Measurements from ENCODE around the gene MYH7. TPM values are rescaled to one million over a fixed set of nuclear protein-coding genes. Genes with fewer than 3 reads are reported as not detected.

MYH7 gene
- total and polyA plus RNA-seq, 2 of the 4 experiments (the other 2 are of a cell fraction), result not detected

DNA sequence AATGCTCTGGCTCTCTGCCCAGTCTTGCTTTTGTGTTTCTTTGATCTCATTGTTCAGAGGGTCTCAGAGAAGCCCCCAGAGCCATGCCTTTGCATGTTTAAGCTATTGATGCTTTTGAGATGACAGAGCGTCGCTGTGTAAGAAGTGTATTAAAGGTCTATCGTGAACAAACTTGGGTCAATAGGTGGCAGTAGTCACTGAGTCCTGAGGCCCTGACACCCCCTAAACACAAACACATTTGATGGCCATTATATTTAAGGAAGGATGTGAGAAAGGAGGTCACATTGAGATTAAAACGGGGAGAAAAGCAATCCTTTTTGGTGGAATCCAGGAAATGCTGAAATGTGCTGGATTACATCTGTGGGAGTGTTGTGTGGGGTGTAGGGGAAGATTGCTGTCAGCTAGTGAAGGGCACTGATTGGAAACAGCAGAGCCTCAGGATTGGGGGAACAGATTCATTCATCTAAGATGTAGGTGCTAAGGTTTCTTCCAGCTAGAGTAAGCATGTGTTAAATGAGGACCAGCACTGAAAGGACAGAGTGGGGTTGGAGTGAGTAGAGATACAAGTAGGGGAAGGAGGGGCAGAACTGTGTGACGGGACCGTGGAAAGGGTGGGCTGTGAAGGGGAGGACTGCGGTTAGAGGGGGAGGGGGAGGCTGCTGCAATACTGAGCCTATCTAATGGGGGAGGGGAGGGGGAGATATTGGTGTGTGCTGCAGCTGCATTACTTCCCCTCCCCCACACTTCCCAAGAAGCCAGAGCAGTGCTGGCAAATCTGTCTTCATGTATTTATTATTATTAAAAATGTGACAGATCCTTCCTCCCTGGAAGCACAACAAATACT, 46.7 kb upstream of the MYH7 start:
- Histone ChIP-seq H4K8ac (ENCODE audit: low read depth in 2 of 2, low read length in 2 of 2) (no peak overlapping the region), H2BK15ac (ENCODE audit: low read depth, low read length) (no peak overlapping the region), H3K4me2 (ENCODE audit: low read depth, low read length) (no peak overlapping the region), H3K27ac (ENCODE audit: insufficient read depth, low read length) (no peak overlapping the region), H3K23ac (ENCODE audit: low read depth, low read length) (no peak overlapping the region), H3K27me3 (ENCODE audit: control insufficient read depth, insufficient read depth, low read length) (no peaks in the 10 kb centered on the region), H3K14ac (replicated peaks; ENCODE audit: low read depth, low read length) (no peak overlapping the region), H4K5ac (ENCODE audit: low read depth, low read length) (no peak overlapping the region), H3K9me1 (ENCODE audit: insufficient read depth, low read length) (no peaks in the 10 kb centered on the region), H4K91ac (ENCODE audit: insufficient read depth, low read depth, low read length) (no peak overlapping the region), H2AK5ac (ENCODE audit: low read depth, low read length) (no peak overlapping the region), H2BK20ac (ENCODE audit: low read depth, low read length) (no peak overlapping the region), H3K36me3 (ENCODE audit: control insufficient read depth, insufficient read depth, low read length) (peaks cover 13% of the 10 kb centered on the region), H3K4me1 (ENCODE audit: control insufficient read depth, insufficient read depth, low read length) (no peaks in the 10 kb centered on the region), H3K9ac (ENCODE audit: low read depth, low read length) (no peak overlapping the region), H3K79me1 (ENCODE audit: low read depth in 1 of 2, low read length in 2 of 2) (no peaks in the 10 kb centered on the region; a peak in 1 of 4 replicates), H2BK5ac (ENCODE audit: low read depth, low read length, poor library complexity, severe bottlenecking) (no peak overlapping the region), H3K4me3 (ENCODE audit: insufficient read depth, low read depth, low read length) (no peak overlapping the region), H2AFZ (replicated peaks; ENCODE audit: low read length, poor library complexity) (no peak overlapping the region), H4K20me1 (ENCODE audit: insufficient read depth, low read length) (peaks cover 4% of the 10 kb centered on the region; the same call in 1 of the 2 replicates), H3K56ac (ENCODE audit: extremely low read depth, insufficient read depth, low read length) (no peak overlapping the region), H3K18ac (ENCODE audit: low read depth, low read length) (no peak overlapping the region), H3K4ac (ENCODE audit: low read depth, low read length) (no peak overlapping the region), H3K9me3 (ENCODE audit: control insufficient read depth, insufficient read depth, low read length) (no peaks in the 10 kb centered on the region), H2BK120ac (ENCODE audit: low read depth, low read length) (no peak overlapping the region), H2AK9ac (replicated peaks; ENCODE audit: low read depth, low read length, poor library complexity) (no peak overlapping the region)
- in situ Hi-C loops (cut with MboI; ENCODE audit: low sequenced_read_pairs), result no loop called here
- ATAC-seq (ENCODE audit: low read depth) (no peak), DNase-seq (no peak)
- POLR2A ChIA-PET (ENCODE audit: unreplicated experiment), result no interaction called here
- dilution Hi-C loops (cut with HindIII; ENCODE audit: low sequenced_read_pairs, unreplicated experiment), result no loop called here
- BruUV-seq (replicated peaks), result no TSS peak
- CTCF ChIA-PET, result interaction anchor here (0.8 to 1.1 kb wide), 2 partner anchors 68 to 81 kb away, joined by 3 to 4 read pairs; no protein-coding TSS in a partner anchor
- intact Hi-C loops (cut with micrococcal nuclease), result no loop called here
- TF ChIP-seq POLR2A (IDR thresholded peaks at IDR 0.05; ENCODE audit: low read depth, low read length), result no peak
- TF ChIP-seq RAD21 (IDR thresholded peaks at IDR 0.05; ENCODE audit: low read length), result no peak
- no peak for TF ChIP-seq RFX5 (IDR thresholded peaks at IDR 0.05; ENCODE audit: low read depth, low read length)
- 0% methylated on average over 1 of the region's 7 CpGs; no CpG with 5 or more reads in 1 of the 2 experiments for WGBS, 2 experiments (ENCODE audit: extremely low coverage in 2 of 2, insufficient read length in 1 of 2)
